IPS DF 4.7 (cell line): ENCODE results near the gene ELFN2.

Source experiments
- DNase-seq: peaks from one replicate; pipeline ENCODE4 v3.0.0-alpha.2; 2013; ENCODE audit warnings: low spot score; ENCODE audit errors: extremely low read depth

ELFN2 gene

GRCh38 chr22:37427711-37428635 is 694 bp upstream of the ELFN2 start:
- no peak for DNase-seq

- no peak for DNase-seq
Measured at GRCh38 chr22:37426706-37427134, 559 bp downstream of the ELFN2 start.

GRCh38 chr22:37425800-37426705 is 1.2 kb downstream of the ELFN2 start:
- no peak for DNase-seq

GRCh38 chr22:37425369-37425768 is 1.9 kb downstream of the ELFN2 start:
- no peak for DNase-seq

GRCh38 chr22:37423283-37423682 is 4.0 kb downstream of the ELFN2 start:
- DNase-seq: no peak

GRCh38 chr22:37421468-37421877 is 5.8 kb downstream of the ELFN2 start:
- DNase-seq: no peak

- no peak for DNase-seq
Measured at GRCh38 chr22:37420686-37421467, 6.4 kb downstream of the ELFN2 start.

- DNase-seq: no peak
Measured at GRCh38 chr22:37419969-37420685, 7.2 kb downstream of the ELFN2 start.

GRCh38 chr22:37419370-37419968 is 7.8 kb downstream of the ELFN2 start:
- no peak for DNase-seq

GRCh38 chr22:37418627-37419369 is 8.5 kb downstream of the ELFN2 start:
- no peak for DNase-seq

- no peak for DNase-seq
Measured at GRCh38 chr22:37417677-37418348, 9.5 kb downstream of the ELFN2 start.

- DNase-seq: no peak
Measured at GRCh38 chr22:37417264-37417663, 10.0 kb downstream of the ELFN2 start.

- no peak for DNase-seq
Measured at GRCh38 chr22:37416827-37417226, 10.5 kb downstream of the ELFN2 start.

- no peak for DNase-seq
Measured at GRCh38 chr22:37416389-37416788, 10.9 kb downstream of the ELFN2 start.

- DNase-seq: no peak
Measured at GRCh38 chr22:37415210-37415609, 12.1 kb downstream of the ELFN2 start.

- no peak for DNase-seq
Measured at GRCh38 chr22:37414288-37414687, 13.0 kb downstream of the ELFN2 start.

- DNase-seq: no peak
Measured at GRCh38 chr22:37413546-37413945, 13.7 kb downstream of the ELFN2 start.

GRCh38 chr22:37412495-37413250 is 14.6 kb downstream of the ELFN2 start:
- no peak for DNase-seq
